Ovary (tissue), 9 donors: ENCODE measurements around the gene PSMB7. TPM values are rescaled to one million over a fixed set of nuclear protein-coding genes. Genes with fewer than 3 reads are reported as not detected.

Source experiments
- DNase-seq, 5 donors: peaks; one replicate each; pipeline ENCODE4 v3.0.0-alpha.2; 2019 to 2020
- H3K27ac ChIP-seq, 2 donors: fragments of 200-600 bp; one replicate each; pipeline versions ENCODE4 v1.5.1 to v1.8.0; 2019 to 2022
- H3K27me3 ChIP-seq: fragments of 200-600 bp; one replicate; pipeline ENCODE4 v1.8.0; 2022
- H3K36me3 ChIP-seq: fragments of 200-600 bp; sonication (generic); one replicate; pipeline ENCODE4 v1.5.1; 2019
- H3K4me1 ChIP-seq: one replicate; pipeline ENCODE4 v1.8.1; 2013; ENCODE audit warnings: mild to moderate bottlenecking, moderate library complexity; ENCODE audit not compliant: insufficient read depth
- H3K4me3 ChIP-seq: fragments of 200-600 bp; sonication (generic); one replicate; pipeline ENCODE4 v1.5.1; 2017
- H3K9me3 ChIP-seq, 2 donors: fragments of 200-600 bp in 1 of 2; sonication (generic) in 1 of 2; one replicate each; pipeline versions ENCODE4 v1.5.1 to v1.8.1; 2013 to 2019; ENCODE audit warnings: mild to moderate bottlenecking in 1 of 2, moderate library complexity in 1 of 2
- EP300 ChIP-seq: sonication (generic); formaldehyde crosslinking; IDR thresholded peaks from one replicate; pipeline ENCODE4 v1.6.1; 2017; ENCODE audit warnings: antibody characterized with exemption
- POLR2A ChIP-seq: fragments of 450-650 bp; IDR thresholded peaks from one replicate; pipeline ENCODE4 v1.6.1; 2017; ENCODE audit warnings: antibody characterized with exemption, mild to moderate bottlenecking, moderate library complexity
- WGBS, 3 donors: extraction: QIAGEN DNeasy Blood & Tissue Kit in 1 of 3; methylation state at CpG; one replicate each; pipeline versions ENCODE4 v1.1.5 to v1.1.7; 2013 to 2017; 5-methylcytosine and 5-hydroxymethylcytosine counted together
- intact Hi-C, 4 donors: fragments of 100-400 bp; cut with DNase I; formaldehyde crosslinking; loops; one replicate each; pipeline versions ENCODE4 v1.11.0 to v1.15.1; 2022 to 2023
- polyA plus RNA-seq, 2 donors: library from polyadenylated mRNA; stranded (reverse); fragments of 200-250 nt in 1 of 2; fragments of 350-450 nt in 1 of 2; fragmentation: Illumina TruSeq in 1 of 2; extraction: RNeasy Lipid Tissue Mini Kit (QIAGEN cat#74804) in 1 of 2; gene quantifications; one replicate each; pipeline ENCODE4 v1.2.3, GENCODE V29; 2013 to 2014
- total RNA-seq, 7 donors: library from RNA; depleted of rRNA in 2 of 7; stranded (reverse); fragments of >200 nt in 2 of 7; fragmentation: NEBNext Ultra II Directional in 3 of 7; extraction: Animal tissue kit (Norgen Biotek cat#: 25700) in 3 of 7; gene quantifications; one replicate each; pipeline versions ENCODE4 v1.1.0 to v1.2.4, GENCODE V29; 2016 to 2023
- TF ChIP-seq, protein P1 (sequence below), 3 donors: fragments of 450-650 bp in 2 of 3; fragments of 200-600 bp in 1 of 3; IDR thresholded peaks; one replicate each; pipeline versions ENCODE4 v1.5.1 to v1.8.0; 2016 to 2022; ENCODE audit warnings: antibody characterized with exemption in 3 of 3, mild to moderate bottlenecking in 1 of 3
- donor health status: DM: no; HTN: no; CAD: no; lungs with moderate emphysema.
- donor health status: DM: no; HTN: no; CAD: no.
- donor health status: Bipolar disorder and iron deficiency.
- donor health status: DM: yes; HTN: yes; CAD: no.
- donor health status: DM: no; HTN: no; CAD: no.
- donor health status: DM: yes; HTN: yes; CAD: no.

The PSMB7 gene
- total and polyA plus RNA-seq, 9 donors, result 88.0 to 211 (median 95.1) TPM

DNA sequence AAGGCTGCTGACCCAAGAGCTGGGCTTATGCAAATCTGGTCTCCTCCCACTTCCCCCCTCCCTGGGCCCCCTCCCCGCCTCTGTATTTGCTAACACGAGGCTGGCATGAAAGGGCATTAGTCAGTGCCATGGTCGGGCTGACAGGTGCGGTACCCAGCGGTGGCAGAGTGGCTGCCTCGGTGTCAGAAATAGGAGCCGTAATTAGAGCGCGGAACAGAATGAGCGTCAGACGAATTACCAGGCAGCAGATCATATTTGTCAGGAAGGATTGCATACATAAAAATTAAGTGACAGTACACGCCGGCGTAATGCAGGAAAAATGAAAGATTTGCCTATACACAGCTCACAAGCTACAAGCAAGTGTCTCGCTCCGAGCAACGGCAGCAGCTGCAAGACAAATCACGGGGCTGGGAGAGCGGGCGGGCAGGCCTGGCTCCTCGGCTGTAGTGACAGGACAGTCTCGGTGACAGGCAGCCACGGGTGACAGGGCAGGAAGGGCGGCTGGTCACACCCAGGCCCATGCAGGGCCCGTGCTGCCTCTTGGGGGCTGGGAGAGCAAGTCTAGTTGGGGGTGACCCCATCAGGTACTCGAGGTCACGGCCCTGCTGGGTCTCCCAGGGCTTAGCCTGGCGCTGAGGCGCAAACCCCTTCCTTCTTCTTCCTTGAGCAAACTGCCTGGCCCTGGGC lies 85.1 kb downstream of the PSMB7 start:
- H3K4me1 ChIP-seq, result no peaks in the 10 kb centered on the region
- no peaks in the 10 kb centered on the region for H3K27me3 ChIP-seq
- no peak overlapping the region for H3K4me3 ChIP-seq
- TF ChIP-seq, protein P1, sequence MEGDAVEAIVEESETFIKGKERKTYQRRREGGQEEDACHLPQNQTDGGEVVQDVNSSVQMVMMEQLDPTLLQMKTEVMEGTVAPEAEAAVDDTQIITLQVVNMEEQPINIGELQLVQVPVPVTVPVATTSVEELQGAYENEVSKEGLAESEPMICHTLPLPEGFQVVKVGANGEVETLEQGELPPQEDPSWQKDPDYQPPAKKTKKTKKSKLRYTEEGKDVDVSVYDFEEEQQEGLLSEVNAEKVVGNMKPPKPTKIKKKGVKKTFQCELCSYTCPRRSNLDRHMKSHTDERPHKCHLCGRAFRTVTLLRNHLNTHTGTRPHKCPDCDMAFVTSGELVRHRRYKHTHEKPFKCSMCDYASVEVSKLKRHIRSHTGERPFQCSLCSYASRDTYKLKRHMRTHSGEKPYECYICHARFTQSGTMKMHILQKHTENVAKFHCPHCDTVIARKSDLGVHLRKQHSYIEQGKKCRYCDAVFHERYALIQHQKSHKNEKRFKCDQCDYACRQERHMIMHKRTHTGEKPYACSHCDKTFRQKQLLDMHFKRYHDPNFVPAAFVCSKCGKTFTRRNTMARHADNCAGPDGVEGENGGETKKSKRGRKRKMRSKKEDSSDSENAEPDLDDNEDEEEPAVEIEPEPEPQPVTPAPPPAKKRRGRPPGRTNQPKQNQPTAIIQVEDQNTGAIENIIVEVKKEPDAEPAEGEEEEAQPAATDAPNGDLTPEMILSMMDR (IDR thresholded peaks at IDR 0.05), result no peak
- TF ChIP-seq EP300 (no peak), POLR2A (no peak)
- H3K9me3 ChIP-seq, result no peaks in the 10 kb centered on the region
- no peak overlapping the region for H3K27ac ChIP-seq
- intact Hi-C loops, result no loop called here
- H3K36me3 ChIP-seq, result no peaks in the 10 kb centered on the region
- DNase-seq, result no peak
- 91 to 93% (median 93%) methylated on average over 28 to 29 of the region's 29 CpGs for WGBS, 3 donors

DNA sequence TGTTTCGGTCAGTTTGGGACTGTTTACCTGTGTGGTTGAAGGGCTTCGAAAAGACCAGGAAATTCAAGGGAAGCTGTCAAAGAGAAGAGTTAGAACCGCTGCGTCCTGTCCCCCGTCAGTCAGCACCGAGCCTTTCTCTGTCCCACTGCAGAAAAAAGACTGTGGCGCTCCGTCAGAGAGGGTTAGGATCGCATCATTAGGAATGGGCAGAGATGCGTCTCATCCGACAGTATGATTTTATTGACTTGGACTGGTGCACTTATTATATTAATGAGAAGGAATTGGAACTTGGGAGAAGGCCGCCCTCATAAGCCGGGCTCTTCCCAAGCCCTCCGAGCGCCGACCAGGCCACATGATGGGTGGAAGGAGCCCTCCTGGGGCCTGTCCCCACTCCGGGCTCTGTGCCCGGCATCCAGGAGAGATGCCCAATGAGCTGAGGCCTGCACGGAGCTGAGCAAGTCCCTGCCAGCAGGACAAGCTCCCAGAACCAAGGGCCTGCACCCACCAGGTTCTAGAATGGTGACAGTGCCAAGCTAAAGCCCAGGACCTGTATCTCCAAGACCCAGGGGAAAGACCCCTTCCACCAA lies 85.9 kb downstream of the PSMB7 start:
- H3K9me3 ChIP-seq, result no peaks in the 10 kb centered on the region
- no peaks in the 10 kb centered on the region for H3K27me3 ChIP-seq
- H3K27ac ChIP-seq, result no peak overlapping the region
- DNase-seq, result no peak
- 89 to 93% (median 91%) methylated on average over 19 of the region's 19 CpGs for WGBS, 3 donors
- intact Hi-C loops, result loop anchor here in 2 of 4 donors (10.0 kb wide), 2 partner anchors 194 to 784 kb away; no protein-coding TSS in a partner anchor
- H3K36me3 ChIP-seq, result no peaks in the 10 kb centered on the region
- no peak overlapping the region for H3K4me3 ChIP-seq
- TF ChIP-seq, protein P1 (IDR thresholded peaks at IDR 0.05), result no peak
- TF ChIP-seq EP300, result no peak
- no peak for TF ChIP-seq POLR2A
- no peaks in the 10 kb centered on the region for H3K4me1 ChIP-seq

DNA sequence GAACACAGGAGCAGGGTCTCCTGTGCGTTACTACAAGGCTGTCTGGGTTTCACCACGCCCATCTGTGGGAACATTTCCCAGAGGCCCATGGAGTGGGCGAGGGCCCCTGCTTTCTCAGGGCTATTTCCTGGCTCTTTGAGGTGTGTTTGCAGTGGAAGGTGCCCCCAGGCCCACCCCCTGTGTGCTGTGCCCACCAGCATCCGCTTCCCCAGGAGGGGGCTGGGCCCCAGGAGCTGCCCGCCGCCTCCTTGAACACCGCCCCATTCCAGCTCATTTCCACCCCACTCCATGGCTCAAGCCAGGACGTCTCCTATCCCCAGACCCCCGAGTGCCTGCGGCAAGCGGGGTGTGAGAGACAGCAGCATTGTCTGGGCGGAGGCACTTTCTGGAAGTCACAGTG lies 87.0 kb downstream of the PSMB7 start:
- Histone ChIP-seq H3K4me1 (no peaks in the 10 kb centered on the region), H3K27me3 (no peaks in the 10 kb centered on the region), H3K27ac (no peak overlapping the region), H3K9me3 (no peaks in the 10 kb centered on the region), H3K4me3 (no peak overlapping the region), H3K36me3 (no peaks in the 10 kb centered on the region)
- WGBS, 3 donors, result 93 to 96% (median 93%) methylated on average over 12 of the region's 12 CpGs
- no peak for DNase-seq
- intact Hi-C loops, result loop anchor here in 2 of 4 donors (10.0 kb wide), 2 partner anchors 193 to 783 kb away; no protein-coding TSS in a partner anchor
- TF ChIP-seq POLR2A (no peak), EP300 (no peak)
- TF ChIP-seq, protein P1 (IDR thresholded peaks at IDR 0.05), result no peak

DNA sequence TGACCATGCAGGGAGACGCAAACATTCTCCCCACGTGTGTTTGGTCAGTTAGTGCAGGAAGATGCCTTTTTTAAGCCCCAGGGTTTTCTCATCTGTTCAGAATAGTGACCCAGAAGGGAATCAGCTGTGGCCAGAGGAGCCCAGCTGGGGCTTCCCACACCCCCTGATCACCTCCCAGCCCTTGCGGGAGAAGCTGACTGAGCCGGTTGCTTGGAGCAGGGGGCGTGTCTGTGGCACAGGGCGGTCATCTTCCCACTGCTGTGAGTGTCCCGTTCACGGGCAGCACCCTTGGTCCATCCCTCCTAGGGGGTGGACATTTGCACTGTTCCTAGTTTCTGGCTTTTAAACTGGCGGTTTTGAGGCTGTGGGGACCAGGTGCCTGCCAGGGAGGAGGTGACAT lies 87.8 kb downstream of the PSMB7 start:
- intact Hi-C loops, result loop anchor here in 2 of 4 donors (10.0 kb wide), 2 partner anchors 193 to 783 kb away; no protein-coding TSS in a partner anchor
- Histone ChIP-seq H3K27me3 (no peaks in the 10 kb centered on the region), H3K4me1 (no peaks in the 10 kb centered on the region), H3K4me3 (no peak overlapping the region), H3K27ac (no peak overlapping the region), H3K36me3 (no peaks in the 10 kb centered on the region), H3K9me3 (no peaks in the 10 kb centered on the region)
- DNase-seq, result no peak
- WGBS, 3 donors, result 77 to 79% (median 79%) methylated on average over 9 of the region's 9 CpGs
- no peak for TF ChIP-seq POLR2A
- TF ChIP-seq, protein P1 (IDR thresholded peaks at IDR 0.05), result no peak
- TF ChIP-seq EP300, result no peak
